Measurements from ENCODE around the gene SLC4A3.

DNA sequence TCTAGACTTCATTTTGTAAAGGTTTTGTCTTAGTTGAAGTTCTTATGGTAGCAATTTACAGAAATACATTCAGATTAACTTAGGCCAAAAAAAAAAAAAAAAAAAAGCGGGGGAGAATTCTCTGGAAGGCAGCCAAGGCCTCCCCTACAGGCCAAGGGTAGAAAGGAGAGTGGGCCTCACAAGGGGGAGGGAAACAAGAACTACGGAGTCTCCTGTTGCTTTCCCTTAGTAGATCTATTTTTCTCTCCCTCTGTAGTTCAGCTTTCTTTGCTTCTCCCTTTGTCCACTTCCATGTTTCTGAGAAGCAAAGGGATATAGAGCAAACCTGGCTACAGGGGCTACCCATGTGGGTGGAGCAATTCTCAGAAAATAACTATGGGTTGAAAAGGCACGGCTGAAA is 32.2 kb upstream of the SLC4A3 start:
- TF ChIP-seq EZH2 (IDR thresholded peaks at IDR 0.05; ENCODE audit: borderline replicate concordance, low read length) (no peak), CTCF (IDR thresholded peaks at IDR 0.05; ENCODE audit: low read length) (no peak)

Data from OCI-LY1 (cell line).